Loucy (cell line): ENCODE measurements around the gene GPATCH4.

ENCODE experiments used
- H2AFZ ChIP-seq: fragments of 200-600 bp; sonication (generic); 2 replicates; pipeline ENCODE4 v1.6.0; 2016; ENCODE audit warnings: antibody characterized with exemption, mild to moderate bottlenecking, low read length, moderate library complexity
- H3F3A ChIP-seq: fragments of 200-600 bp; 2 replicates; pipeline ENCODE4 v1.6.0; 2016; ENCODE audit warnings: antibody characterized with exemption, low read depth, mild to moderate bottlenecking
- H3K27me3 ChIP-seq: fragments of 200-600 bp; sonication (generic); 2 replicates; pipeline ENCODE4 v1.6.1; 2014; ENCODE audit warnings: low read length, mild to moderate bottlenecking; ENCODE audit not compliant: insufficient read depth, poor library complexity, severe bottlenecking
- H3K36me3 ChIP-seq: fragments of 200-600 bp; sonication (generic); 2 replicates; pipeline ENCODE4 v1.6.1; 2016; ENCODE audit warnings: low read length; ENCODE audit not compliant: insufficient read depth
- H3K4me1 ChIP-seq: fragments of 200-600 bp; sonication (generic); 2 replicates; pipeline ENCODE4 v1.5.1; 2014; ENCODE audit warnings: low read length, mild to moderate bottlenecking; ENCODE audit not compliant: insufficient read depth, poor library complexity, severe bottlenecking
- H3K4me2 ChIP-seq: fragments of 200-600 bp; sonication (generic); 2 replicates; pipeline ENCODE4 v1.6.0; 2014; ENCODE audit warnings: antibody characterized with exemption, low read length, low read depth, mild to moderate bottlenecking; ENCODE audit not compliant: poor library complexity, severe bottlenecking
- H3K4me3 ChIP-seq: fragments of 200-600 bp; sonication (generic); 2 replicates; pipeline ENCODE4 v1.5.1; 2014; ENCODE audit warnings: low read length, mild to moderate bottlenecking, mixed read lengths; ENCODE audit not compliant: poor library complexity, severe bottlenecking
- H3K79me2 ChIP-seq: fragments of 200-600 bp; sonication (generic); 2 replicates; pipeline ENCODE4 v1.6.1; 2014; ENCODE audit warnings: low read length; ENCODE audit not compliant: insufficient read depth
- H3K9ac ChIP-seq: fragments of 200-600 bp; sonication (generic); 2 replicates; pipeline ENCODE4 v1.6.0; 2014; ENCODE audit warnings: mild to moderate bottlenecking, low read depth, low read length, moderate library complexity; ENCODE audit not compliant: poor library complexity, severe bottlenecking
- H3K9me2 ChIP-seq: fragments of 200-600 bp; sonication (generic); replicated peaks from 2 replicates; pipeline ENCODE4 v1.6.1; 2016; ENCODE audit warnings: low read depth, low read length, mixed read lengths
- H3K9me3 ChIP-seq: fragments of 200-600 bp; sonication (generic); 2 replicates; pipeline ENCODE4 v1.6.1; 2014; ENCODE audit warnings: mild to moderate bottlenecking, antibody characterized with exemption, low read length, low read depth; ENCODE audit not compliant: insufficient read depth
- H4K20me1 ChIP-seq: fragments of 200-600 bp; sonication (generic); 2 replicates; pipeline ENCODE4 v1.6.0; 2014; ENCODE audit warnings: antibody characterized with exemption, low read length, mild to moderate bottlenecking; ENCODE audit not compliant: insufficient read depth, poor library complexity, severe bottlenecking
- EZH2phosphoT487 ChIP-seq: fragments of 200-600 bp; IDR thresholded peaks from 2 replicates; pipeline ENCODE4 v1.6.1; 2018; ENCODE audit warnings: antibody characterized with exemption, mild to moderate bottlenecking, moderate library complexity, borderline replicate concordance
- TF ChIP-seq, protein P1 (sequence below): fragments of 200-600 bp; sonication (generic); conservative IDR thresholded peaks from 2 replicates; pipeline ENCODE4 v1.5.1; 2014; ENCODE audit warnings: mild to moderate bottlenecking, antibody characterized with exemption, low read length

Gene GPATCH4

GRCh38 chr1:156629823-156630449 is 28.7 kb upstream of the GPATCH4 start:
- TF ChIP-seq, protein P1, sequence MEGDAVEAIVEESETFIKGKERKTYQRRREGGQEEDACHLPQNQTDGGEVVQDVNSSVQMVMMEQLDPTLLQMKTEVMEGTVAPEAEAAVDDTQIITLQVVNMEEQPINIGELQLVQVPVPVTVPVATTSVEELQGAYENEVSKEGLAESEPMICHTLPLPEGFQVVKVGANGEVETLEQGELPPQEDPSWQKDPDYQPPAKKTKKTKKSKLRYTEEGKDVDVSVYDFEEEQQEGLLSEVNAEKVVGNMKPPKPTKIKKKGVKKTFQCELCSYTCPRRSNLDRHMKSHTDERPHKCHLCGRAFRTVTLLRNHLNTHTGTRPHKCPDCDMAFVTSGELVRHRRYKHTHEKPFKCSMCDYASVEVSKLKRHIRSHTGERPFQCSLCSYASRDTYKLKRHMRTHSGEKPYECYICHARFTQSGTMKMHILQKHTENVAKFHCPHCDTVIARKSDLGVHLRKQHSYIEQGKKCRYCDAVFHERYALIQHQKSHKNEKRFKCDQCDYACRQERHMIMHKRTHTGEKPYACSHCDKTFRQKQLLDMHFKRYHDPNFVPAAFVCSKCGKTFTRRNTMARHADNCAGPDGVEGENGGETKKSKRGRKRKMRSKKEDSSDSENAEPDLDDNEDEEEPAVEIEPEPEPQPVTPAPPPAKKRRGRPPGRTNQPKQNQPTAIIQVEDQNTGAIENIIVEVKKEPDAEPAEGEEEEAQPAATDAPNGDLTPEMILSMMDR, result no peak
- no peak for TF ChIP-seq EZH2phosphoT487
- Histone ChIP-seq H3K4me3 (no peak overlapping the region), H3K27me3 (no peaks in the 10 kb centered on the region), H3K9me3 (no peaks in the 10 kb centered on the region), H3K9ac (no peak overlapping the region), H4K20me1 (no peaks in the 10 kb centered on the region), H3K4me1 (no peaks in the 10 kb centered on the region), H3K4me2 (no peak overlapping the region), H2AFZ (no peak overlapping the region), H3K36me3 (no peaks in the 10 kb centered on the region), H3F3A (no peaks in the 10 kb centered on the region), H3K9me2 (no peaks in the 10 kb centered on the region), H3K79me2 (no peaks in the 10 kb centered on the region)

DNA sequence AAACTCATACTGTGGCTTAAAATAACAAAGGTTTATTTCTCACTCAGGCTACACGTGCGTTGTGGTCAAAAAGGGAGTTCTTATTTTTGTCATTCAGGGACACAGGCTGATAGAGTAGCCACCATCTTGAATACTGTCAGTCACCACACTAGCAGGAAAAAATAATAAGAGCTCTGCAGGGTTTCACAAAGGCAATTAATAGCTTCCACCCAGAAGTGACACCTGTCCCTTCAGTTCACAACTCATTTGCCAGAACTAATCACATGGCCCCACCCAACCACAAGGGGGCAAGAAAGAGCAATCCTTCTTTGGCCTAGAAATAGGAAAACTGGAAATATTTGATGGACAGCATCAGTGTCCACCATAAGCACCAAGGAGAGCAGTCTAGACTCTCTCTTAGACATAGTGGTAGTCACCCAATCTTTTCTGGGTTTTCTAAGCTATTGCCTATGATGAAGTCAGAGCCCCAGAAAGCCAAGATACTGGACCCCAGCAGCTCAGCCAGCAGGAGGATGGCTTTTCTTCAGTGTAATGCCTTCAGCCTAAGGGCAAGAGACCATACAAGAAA is 26.1 kb upstream of the GPATCH4 start:
- Histone ChIP-seq H3K79me2 (no peaks in the 10 kb centered on the region), H3K9me3 (no peaks in the 10 kb centered on the region), H2AFZ (no peak overlapping the region), H3K9me2 (no peaks in the 10 kb centered on the region), H4K20me1 (no peaks in the 10 kb centered on the region), H3K27me3 (no peaks in the 10 kb centered on the region), H3F3A (no peaks in the 10 kb centered on the region), H3K4me1 (no peaks in the 10 kb centered on the region), H3K36me3 (no peaks in the 10 kb centered on the region), H3K9ac (no peak overlapping the region), H3K4me3 (no peak overlapping the region), H3K4me2 (no peak overlapping the region)
- TF ChIP-seq, protein P1, result peak; percentile 87
- TF ChIP-seq EZH2phosphoT487, result no peak

DNA sequence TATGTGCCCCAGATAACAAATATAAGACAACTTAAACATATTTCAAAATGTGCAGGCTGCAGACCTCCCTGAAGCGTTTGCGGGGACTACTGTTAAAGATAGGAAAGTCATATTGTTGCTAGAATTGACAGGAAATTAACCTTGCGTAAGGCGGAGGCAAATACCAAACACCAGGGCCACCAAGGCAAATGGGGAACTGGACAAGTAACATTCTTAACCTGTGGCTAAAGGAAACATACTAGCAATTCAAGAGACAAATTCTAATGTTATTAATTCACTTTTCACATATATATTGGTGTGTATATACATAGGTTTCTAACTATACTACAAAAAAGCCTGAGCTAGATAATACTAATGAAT is 24.8 kb upstream of the GPATCH4 start:
- H3K36me3 ChIP-seq, result no peaks in the 10 kb centered on the region
- H3K9me2 ChIP-seq, result no peaks in the 10 kb centered on the region
- H3F3A ChIP-seq, result no peaks in the 10 kb centered on the region
- no peak overlapping the region for H2AFZ ChIP-seq
- H3K4me2 ChIP-seq, result no peak overlapping the region
- H3K79me2 ChIP-seq, result no peaks in the 10 kb centered on the region
- no peaks in the 10 kb centered on the region for H3K9me3 ChIP-seq
- no peaks in the 10 kb centered on the region for H4K20me1 ChIP-seq
- no peaks in the 10 kb centered on the region for H3K27me3 ChIP-seq
- H3K4me1 ChIP-seq, result no peaks in the 10 kb centered on the region
- H3K4me3 ChIP-seq, result no peak overlapping the region
- TF ChIP-seq EZH2phosphoT487, result no peak
- TF ChIP-seq, protein P1, result no peak
- no peak overlapping the region for H3K9ac ChIP-seq
